ENCODE measurements around the gene EFNA2. TPM values are rescaled to one million over a fixed set of nuclear protein-coding genes. Genes with fewer than 3 reads are reported as not detected.

Gene EFNA2
- total and polyA plus RNA-seq, 8 donors, result 0.15 to 21.1 (median 0.55) TPM; not detected in 5

GRCh38 chr19:1258707-1259205 lies 26.9 kb upstream of the EFNA2 start:
- TF ChIP-seq, protein P1, sequence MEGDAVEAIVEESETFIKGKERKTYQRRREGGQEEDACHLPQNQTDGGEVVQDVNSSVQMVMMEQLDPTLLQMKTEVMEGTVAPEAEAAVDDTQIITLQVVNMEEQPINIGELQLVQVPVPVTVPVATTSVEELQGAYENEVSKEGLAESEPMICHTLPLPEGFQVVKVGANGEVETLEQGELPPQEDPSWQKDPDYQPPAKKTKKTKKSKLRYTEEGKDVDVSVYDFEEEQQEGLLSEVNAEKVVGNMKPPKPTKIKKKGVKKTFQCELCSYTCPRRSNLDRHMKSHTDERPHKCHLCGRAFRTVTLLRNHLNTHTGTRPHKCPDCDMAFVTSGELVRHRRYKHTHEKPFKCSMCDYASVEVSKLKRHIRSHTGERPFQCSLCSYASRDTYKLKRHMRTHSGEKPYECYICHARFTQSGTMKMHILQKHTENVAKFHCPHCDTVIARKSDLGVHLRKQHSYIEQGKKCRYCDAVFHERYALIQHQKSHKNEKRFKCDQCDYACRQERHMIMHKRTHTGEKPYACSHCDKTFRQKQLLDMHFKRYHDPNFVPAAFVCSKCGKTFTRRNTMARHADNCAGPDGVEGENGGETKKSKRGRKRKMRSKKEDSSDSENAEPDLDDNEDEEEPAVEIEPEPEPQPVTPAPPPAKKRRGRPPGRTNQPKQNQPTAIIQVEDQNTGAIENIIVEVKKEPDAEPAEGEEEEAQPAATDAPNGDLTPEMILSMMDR (IDR thresholded peaks at IDR 0.05), result no peak
- TF ChIP-seq POLR2A (IDR thresholded peaks at IDR 0.05) (no peak), POLR2AphosphoS5 (IDR thresholded peaks at IDR 0.05) (no peak), EP300 (IDR thresholded peaks at IDR 0.05) (no peak)
- H3K4me1 ChIP-seq, result peaks cover 81 to 97% (median 95%) of the 10 kb centered on the region in 4 donors
- H3K36me3 ChIP-seq, result peaks cover 45 to 48% (median 47%) of the 10 kb centered on the region in 4 donors
- H3K4me3 ChIP-seq, result peak overlapping the region; percentile 15 to 69 (median 22)
- H3K9me3 ChIP-seq, result no peaks in the 10 kb centered on the region
- H3K27me3 ChIP-seq, result no peaks in the 10 kb centered on the region
- peak in 1 of 2 donors; percentile 45 for DNase-seq
- intact Hi-C loops (cut with DNase I; ENCODE audit: low total_unique reads), result no loop called here
- peak overlapping the region; percentile 93 to 100 (median 100) for H3K27ac ChIP-seq
- 18 to 25% (median 24%) methylated on average over 15 of the region's 15 CpGs for WGBS, 5 donors

DNA sequence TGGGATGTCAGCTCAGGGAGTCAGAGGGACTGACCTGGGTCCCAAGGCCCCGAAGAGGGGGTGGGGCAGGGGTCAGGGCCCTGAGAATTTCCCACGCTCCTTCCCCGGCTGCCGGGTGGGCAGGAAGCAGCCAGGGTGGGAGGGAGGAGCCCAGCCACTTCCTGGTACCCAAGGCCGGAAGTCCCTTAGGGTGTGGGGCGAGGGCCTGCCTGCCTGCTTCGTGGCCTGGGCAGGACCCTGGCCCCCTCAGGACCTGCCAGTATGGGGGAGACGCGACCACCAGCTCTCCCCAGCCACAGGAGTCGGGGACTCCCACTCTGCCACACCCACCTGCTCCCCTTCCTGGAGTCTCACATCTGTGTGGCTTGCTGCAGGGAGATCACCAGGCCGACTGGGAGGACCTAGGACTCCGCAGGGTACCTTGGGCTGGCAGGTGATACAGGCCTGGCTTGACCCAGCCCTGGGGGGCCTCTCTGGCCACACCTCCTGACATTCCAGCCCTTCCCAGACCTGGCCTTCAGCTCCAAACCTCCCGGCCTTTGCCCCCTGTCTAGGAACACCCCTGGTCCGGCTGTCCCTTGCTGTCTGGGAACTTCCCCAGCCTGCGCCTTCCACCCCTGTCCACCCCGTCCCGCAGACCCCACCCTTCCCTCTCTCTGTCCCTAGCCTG lies 26.3 kb upstream of the EFNA2 start:
- 7 to 11% (median 7%) methylated on average over 15 to 17 of the region's 17 CpGs for WGBS, 5 donors
- Histone ChIP-seq H3K36me3 (peaks cover 39 to 42% (median 41%) of the 10 kb centered on the region in 4 donors), H3K27me3 (no peaks in the 10 kb centered on the region), H3K27ac (peak overlapping the region; percentile 93 to 100 (median 100)), H3K9me3 (no peaks in the 10 kb centered on the region), H3K4me1 (peaks cover 75 to 95% (median 90%) of the 10 kb centered on the region in 4 donors), H3K4me3 (peak overlapping the region; percentile 15 to 69 (median 22))
- intact Hi-C loops (cut with DNase I; ENCODE audit: low total_unique reads), result no loop called here
- DNase-seq, result peak; percentile 72 to 89
- peak; percentile 50 to 94 (median 86) for TF ChIP-seq POLR2AphosphoS5 (IDR thresholded peaks at IDR 0.05)
- no peak for TF ChIP-seq EP300 (IDR thresholded peaks at IDR 0.05)
- no peak for TF ChIP-seq POLR2A (IDR thresholded peaks at IDR 0.05)
- TF ChIP-seq, protein P1 (IDR thresholded peaks at IDR 0.05), result no peak

DNA sequence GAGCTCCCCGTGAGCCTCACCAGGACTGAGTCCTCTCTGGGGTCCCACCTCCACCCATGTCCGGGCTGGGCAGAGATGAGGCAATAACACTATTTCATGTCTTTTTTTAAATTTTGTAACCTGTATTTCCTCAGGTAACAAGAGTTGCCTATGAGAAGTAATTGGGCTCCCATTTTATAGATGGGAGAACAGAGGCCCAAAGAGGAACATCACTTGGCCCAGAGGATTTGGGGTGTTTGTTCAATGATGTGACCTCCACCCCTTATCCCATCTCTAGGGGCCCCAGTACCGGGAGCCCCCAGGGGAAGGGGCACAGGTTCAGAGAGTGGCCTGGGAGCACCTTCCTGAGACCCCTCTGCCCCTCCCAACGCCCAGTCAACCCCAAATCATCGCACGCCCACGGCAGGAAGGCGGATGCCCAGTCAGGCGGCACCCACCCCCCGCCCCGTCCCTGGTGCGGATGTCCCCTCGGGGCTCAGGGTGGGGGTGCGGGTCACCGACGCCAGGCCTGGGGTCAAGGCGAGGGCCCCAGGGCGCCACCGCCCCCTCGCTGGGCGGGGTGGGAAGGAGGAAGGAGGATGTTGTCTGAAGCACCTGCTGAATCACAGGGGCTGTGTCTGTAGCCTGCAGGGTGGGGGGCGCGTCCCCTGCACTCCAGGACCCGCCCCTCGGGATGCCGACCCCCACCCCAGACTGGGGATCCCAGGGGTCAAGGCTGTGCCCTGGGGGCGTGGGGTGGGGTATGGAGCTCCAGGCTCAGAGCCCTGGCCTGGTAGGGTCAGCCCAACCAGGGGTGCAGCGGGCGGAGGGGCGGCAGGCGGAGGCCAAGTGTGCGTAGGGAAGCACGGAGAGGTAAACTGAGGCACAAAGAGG lies 25.6 kb upstream of the EFNA2 start:
- 13 to 22% (median 20%) methylated on average over 26 to 33 of the region's 33 CpGs for WGBS, 5 donors
- TF ChIP-seq, protein P1 (IDR thresholded peaks at IDR 0.05), result no peak
- TF ChIP-seq POLR2AphosphoS5 (IDR thresholded peaks at IDR 0.05) (peak in 1 of 3 donors; percentile 8), POLR2A (IDR thresholded peaks at IDR 0.05) (no peak)
- Histone ChIP-seq H3K4me3 (peak overlapping the region; percentile 52 to 69 (median 62)), H3K9me3 (no peaks in the 10 kb centered on the region), H3K36me3 (peaks cover 32 to 35% (median 33%) of the 10 kb centered on the region in 4 donors), H3K27ac (peak overlapping the region; percentile 93 to 100 (median 100)), H3K4me1 (peaks cover 68 to 95% (median 86%) of the 10 kb centered on the region in 4 donors), H3K27me3 (no peaks in the 10 kb centered on the region)
- DNase-seq, result peak in 1 of 2 donors; percentile 73
- intact Hi-C loops (cut with DNase I; ENCODE audit: low total_unique reads), result no loop called here

Data from stomach (tissue), 9 donors.